A549 (cell line): ENCODE measurements around the gene ALDH1A2.

Source experiments
- CHD2 ChIP-seq: fragments of 150-350 bp; IDR thresholded peaks from 2 replicates; pipeline ENCODE4 v1.6.1; 2014; ENCODE audit warnings: low read length; ENCODE audit not compliant: partially characterized antibody
- CHD4 ChIP-seq: fragments of 200-600 bp; sonication (generic); IDR thresholded peaks from 2 replicates; pipeline ENCODE4 v1.6.1; 2016; ENCODE audit warnings: antibody characterized with exemption, mild to moderate bottlenecking, borderline replicate concordance
- CTCF ChIP-seq: fragments of >200 bp; sonication (Bioruptor Twin); formaldehyde crosslinking; IDR thresholded peaks from 3 replicates; pipeline ENCODE4 v1.5.1; 2016
- ELK1 ChIP-seq: fragments of 150-350 bp; IDR thresholded peaks from 2 replicates; pipeline ENCODE4 v1.6.1; 2014; ENCODE audit warnings: low read depth, mild to moderate bottlenecking, low read length
- HOXB13 ChIP-seq: fragments of 250-450 bp; sonication (Bioruptor Pico); IDR thresholded peaks from 2 replicates; pipeline ENCODE4 v1.5.0; 2020; ENCODE audit warnings: low read depth, mild to moderate bottlenecking, moderate library complexity
- JUNB ChIP-seq: fragments of >200 bp; sonication (Bioruptor Twin); formaldehyde crosslinking; IDR thresholded peaks from 2 replicates; pipeline ENCODE4 v1.6.1; 2016
- KDM1A ChIP-seq: fragments of 200-600 bp; sonication (generic); IDR thresholded peaks from 2 replicates; pipeline ENCODE4 v1.6.1; 2016; ENCODE audit warnings: low read depth, mild to moderate bottlenecking
- MAX ChIP-seq: IDR thresholded peaks from 2 replicates; pipeline ENCODE4 v1.6.1; 2012
- MAZ ChIP-seq: fragments of 150-350 bp; IDR thresholded peaks from 2 replicates; pipeline ENCODE4 v1.6.1; 2014; ENCODE audit warnings: antibody characterized with exemption, low read depth, low read length, borderline replicate concordance
- MYC ChIP-seq: IDR thresholded peaks from 2 replicates; pipeline ENCODE4 v1.6.1; 2012; ENCODE audit warnings: mild to moderate bottlenecking, inconsistent platforms, low read length, improper control_type of control experiment, borderline replicate concordance
- NFE2L2 ChIP-seq: fragments of 150-350 bp; conservative IDR thresholded peaks from 2 replicates; pipeline ENCODE4 v1.6.1; 2014; ENCODE audit warnings: low read length
- POLR2AphosphoS2 ChIP-seq: conservative IDR thresholded peaks from 2 replicates; pipeline ENCODE4 v1.6.1; 2012; ENCODE audit warnings: low read length, improper control_type of control experiment, inconsistent platforms
- ZSCAN20 ChIP-seq: fragments of 250-450 bp; sonication (Bioruptor Pico); IDR thresholded peaks from 2 replicates; pipeline ENCODE4 v1.8.0; 2022; ENCODE audit warnings: mild to moderate bottlenecking, moderate library complexity

GRCh38 chr15:58070801-58071418, 5.4 kb upstream of the ALDH1A2 start:
- no peak for TF ChIP-seq ELK1
- no peak for TF ChIP-seq ZSCAN20 (CRISPR knock-in tag)
- no peak for TF ChIP-seq KDM1A
- no peak for TF ChIP-seq CHD2
- TF ChIP-seq MAX: no peak
- peak; percentile 95 for TF ChIP-seq CTCF
- no peak for TF ChIP-seq JUNB
- no peak for TF ChIP-seq MYC
- no peak for TF ChIP-seq POLR2AphosphoS2
- TF ChIP-seq NFE2L2: no peak
- no peak for TF ChIP-seq CHD4
- TF ChIP-seq HOXB13 (CRISPR knock-in tag): no peak
- no peak for TF ChIP-seq MAZ
